Neural progenitor cell (in vitro differentiated cells): Measurements from ENCODE around the gene CCDC80. TPM values are rescaled to one million over a fixed set of nuclear protein-coding genes. Genes with fewer than 3 reads are reported as not detected.

ENCODE experiments used
- DNase-seq: peaks from one replicate; pipeline ENCODE4 v3.0.0-alpha.2; 2016; ENCODE audit warnings: low spot score
- H2AFZ ChIP-seq: fragments of 200-600 bp; sonication (generic); replicated peaks from 2 replicates; pipeline ENCODE4 v1.6.1; 2016; ENCODE audit warnings: antibody characterized with exemption
- H3F3A ChIP-seq: fragments of 200-600 bp; sonication (generic); 2 replicates; pipeline ENCODE4 v1.6.1; 2016; ENCODE audit warnings: antibody characterized with exemption, low read depth
- H3K27ac ChIP-seq: fragments of 200-600 bp; sonication (generic); 2 replicates; pipeline ENCODE4 v1.5.1; 2016; ENCODE audit warnings: mild to moderate bottlenecking
- H3K27me3 ChIP-seq: fragments of 200-600 bp; sonication (generic); 2 replicates; pipeline ENCODE4 v1.6.1; 2016; ENCODE audit warnings: mild to moderate bottlenecking, moderate library complexity
- H3K36me3 ChIP-seq: fragments of 200-600 bp; sonication (generic); 2 replicates; pipeline ENCODE4 v1.5.1; 2016
- H3K4me1 ChIP-seq: fragments of 200-600 bp; sonication (generic); 2 replicates; pipeline ENCODE4 v1.6.1; 2016; ENCODE audit warnings: mixed run types
- H3K4me2 ChIP-seq: fragments of 200-600 bp; sonication (generic); 2 replicates; pipeline ENCODE4 v1.6.1; 2016
- H3K4me3 ChIP-seq: fragments of 200-600 bp; sonication (generic); 2 replicates; pipeline ENCODE4 v1.5.1; 2016
- H3K79me2 ChIP-seq: fragments of 200-600 bp; sonication (generic); 2 replicates; pipeline ENCODE4 v1.6.1; 2016; ENCODE audit warnings: low read depth
- H3K9ac ChIP-seq: fragments of 200-600 bp; sonication (generic); 2 replicates; pipeline ENCODE4 v1.6.1; 2016
- H3K9me3 ChIP-seq: fragments of 200-600 bp; sonication (generic); 2 replicates; pipeline ENCODE4 v1.5.1; 2016; ENCODE audit warnings: low read depth
- H4K20me1 ChIP-seq: fragments of 200-600 bp; sonication (generic); 2 replicates; pipeline ENCODE4 v1.6.1; 2016; ENCODE audit warnings: low read depth
- H3K27ac Mint-ChIP-seq: 3 replicates; pipeline ENCODE4 v1.8.0; 2021; ENCODE audit warnings: mixed read lengths
- H3K27me3 Mint-ChIP-seq: 2 replicates; pipeline ENCODE4 v1.8.0; 2022; ENCODE audit warnings: low read depth, mild to moderate bottlenecking, inconsistent platforms, moderate library complexity, mixed read lengths; ENCODE audit not compliant: insufficient read depth
- H3K36me3 Mint-ChIP-seq: 3 replicates; pipeline ENCODE4 v1.8.0; 2021; ENCODE audit warnings: mixed read lengths
- H3K4me1 Mint-ChIP-seq: 3 replicates; pipeline ENCODE4 v1.8.0; 2021; ENCODE audit warnings: mixed read lengths
- H3K4me3 Mint-ChIP-seq: 3 replicates; pipeline ENCODE4 v1.8.0; 2021; ENCODE audit warnings: mild to moderate bottlenecking, moderate library complexity, mixed read lengths
- H3K9me3 Mint-ChIP-seq: 3 replicates; pipeline ENCODE4 v1.8.0; 2020; ENCODE audit warnings: mixed read lengths
- CTCF ChIP-seq: fragments of 200-600 bp; sonication (generic); IDR thresholded peaks from 2 replicates; pipeline ENCODE4 v1.5.1; 2017; ENCODE audit warnings: antibody characterized with exemption, mild to moderate bottlenecking
- EZH2 ChIP-seq: fragments of 200-600 bp; sonication (generic); IDR thresholded peaks from 2 replicates; pipeline ENCODE4 v1.6.1; 2017; ENCODE audit warnings: antibody characterized with exemption, mild to moderate bottlenecking, moderate library complexity
- EZH2phosphoT487 ChIP-seq: fragments of 200-600 bp; sonication (generic); IDR thresholded peaks from 2 replicates; pipeline ENCODE4 v1.6.1; 2017; ENCODE audit warnings: antibody characterized with exemption
- total RNA-seq: library from RNA; depleted of rRNA; stranded (reverse); fragments of >200 nt; gene quantifications from 2 replicates; pipeline ENCODE4 v1.2.3, GENCODE V29; 2015; ENCODE audit warnings: low replicate concordance

The CCDC80 gene
- total RNA-seq, 1 donor from 2014 or later: 21.5 TPM

- H3K27ac Mint-ChIP-seq: peak overlapping the region; percentile 83
- Histone ChIP-seq H3K9me3 (no peaks in the 10 kb centered on the region), H3K36me3 (no peaks in the 10 kb centered on the region), H3K27ac (no peak overlapping the region), H4K20me1 (no peaks in the 10 kb centered on the region), H2AFZ (no peak overlapping the region), H3K79me2 (no peaks in the 10 kb centered on the region), H3K9ac (no peak overlapping the region), H3K4me1 (peaks cover 20% of the 10 kb centered on the region), H3F3A (no peaks in the 10 kb centered on the region), H3K4me2 (no peak overlapping the region), H3K27me3 (no peaks in the 10 kb centered on the region), H3K4me3 (no peak overlapping the region)
- peaks cover 73% of the 10 kb centered on the region for H3K4me1 Mint-ChIP-seq
- TF ChIP-seq EZH2phosphoT487 (no peak), CTCF (no peak), EZH2 (no peak)
- H3K4me3 Mint-ChIP-seq: no peak overlapping the region
- peaks cover 2% of the 10 kb centered on the region for H3K9me3 Mint-ChIP-seq
- H3K36me3 Mint-ChIP-seq: peaks cover 13% of the 10 kb centered on the region
- H3K27me3 Mint-ChIP-seq: peaks cover 2% of the 10 kb centered on the region
- no peak for DNase-seq
These were observed 30.8 kb downstream of the CCDC80 start for GRCh38 chr3:112610121-112610520.

- TF ChIP-seq EZH2 (no peak), EZH2phosphoT487 (no peak), CTCF (no peak)
- Histone ChIP-seq H3K27me3 (no peaks in the 10 kb centered on the region), H3K9me3 (no peaks in the 10 kb centered on the region), H3K9ac (no peak overlapping the region), H2AFZ (no peak overlapping the region), H3K4me2 (no peak overlapping the region), H4K20me1 (no peaks in the 10 kb centered on the region), H3F3A (no peaks in the 10 kb centered on the region), H3K27ac (no peak overlapping the region), H3K79me2 (no peaks in the 10 kb centered on the region), H3K4me1 (peaks cover 11% of the 10 kb centered on the region), H3K4me3 (no peak overlapping the region), H3K36me3 (no peaks in the 10 kb centered on the region)
- Mint-ChIP-seq H3K36me3 (peaks cover 6% of the 10 kb centered on the region), H3K9me3 (peaks cover 2% of the 10 kb centered on the region), H3K27ac (peak overlapping the region; percentile 86), H3K27me3 (peaks cover 2% of the 10 kb centered on the region), H3K4me3 (no peak overlapping the region), H3K4me1 (peaks cover 85% of the 10 kb centered on the region)
- DNase-seq: no peak
These were observed 33.1 kb downstream of the CCDC80 start for GRCh38 chr3:112607863-112608262.

- Mint-ChIP-seq H3K4me3 (no peak overlapping the region), H3K27ac (peak overlapping the region; percentile 65), H3K27me3 (peaks cover 5% of the 10 kb centered on the region), H3K36me3 (peaks cover 4% of the 10 kb centered on the region), H3K4me1 (peaks cover 88% of the 10 kb centered on the region), H3K9me3 (peaks cover 1% of the 10 kb centered on the region)
- Histone ChIP-seq H3K36me3 (no peaks in the 10 kb centered on the region), H3K4me2 (no peak overlapping the region), H3K4me3 (no peak overlapping the region), H3F3A (no peaks in the 10 kb centered on the region), H3K9ac (no peak overlapping the region), H3K9me3 (no peaks in the 10 kb centered on the region), H4K20me1 (no peaks in the 10 kb centered on the region), H3K27me3 (no peaks in the 10 kb centered on the region), H3K27ac (no peak overlapping the region), H3K79me2 (no peaks in the 10 kb centered on the region), H2AFZ (no peak overlapping the region), H3K4me1 (peaks cover 11% of the 10 kb centered on the region)
- no peak for DNase-seq
- TF ChIP-seq EZH2 (no peak), EZH2phosphoT487 (no peak), CTCF (no peak)
These were observed 34.8 kb downstream of the CCDC80 start for GRCh38 chr3:112606098-112606497.
